Lower leg skin (tissue), 3 donors: ENCODE data around the gene LRIT1.

Source experiments
- POLR2A ChIP-seq, 2 donors: fragments of 450-650 bp; IDR thresholded peaks; one replicate each; pipeline ENCODE4 v1.6.1; 2016 to 2017; ENCODE audit warnings: antibody characterized with exemption in 2 of 2, mild to moderate bottlenecking in 1 of 2, moderate library complexity in 1 of 2
- TF ChIP-seq, protein P1 (sequence below), 3 donors: fragments of 450-650 bp; IDR thresholded peaks; one replicate each; pipeline ENCODE4 v1.5.1; 2016; ENCODE audit warnings: antibody characterized with exemption in 3 of 3, mild to moderate bottlenecking in 3 of 3, moderate library complexity in 2 of 3

DNA sequence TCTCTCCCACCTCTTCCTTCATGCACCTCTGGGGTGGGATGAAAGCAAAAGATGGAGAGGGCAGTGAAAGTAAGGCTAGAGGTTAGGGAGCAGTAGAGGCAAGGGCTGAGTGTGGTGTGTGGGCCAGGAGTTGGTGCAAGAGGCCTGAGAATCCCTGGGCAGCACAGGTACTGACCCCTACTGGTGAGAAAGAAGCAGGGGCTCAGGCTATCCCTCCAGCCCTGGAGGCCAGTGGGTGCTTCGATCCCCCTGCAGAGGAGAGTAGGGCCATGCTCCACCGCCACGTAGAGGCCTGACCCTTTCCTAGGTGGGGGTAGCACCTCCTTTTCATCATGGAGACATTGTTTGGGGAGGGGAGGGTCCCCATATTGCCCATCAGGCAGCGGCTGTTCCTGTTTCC, 37.2 kb downstream of the LRIT1 start:
- TF ChIP-seq, protein P1, sequence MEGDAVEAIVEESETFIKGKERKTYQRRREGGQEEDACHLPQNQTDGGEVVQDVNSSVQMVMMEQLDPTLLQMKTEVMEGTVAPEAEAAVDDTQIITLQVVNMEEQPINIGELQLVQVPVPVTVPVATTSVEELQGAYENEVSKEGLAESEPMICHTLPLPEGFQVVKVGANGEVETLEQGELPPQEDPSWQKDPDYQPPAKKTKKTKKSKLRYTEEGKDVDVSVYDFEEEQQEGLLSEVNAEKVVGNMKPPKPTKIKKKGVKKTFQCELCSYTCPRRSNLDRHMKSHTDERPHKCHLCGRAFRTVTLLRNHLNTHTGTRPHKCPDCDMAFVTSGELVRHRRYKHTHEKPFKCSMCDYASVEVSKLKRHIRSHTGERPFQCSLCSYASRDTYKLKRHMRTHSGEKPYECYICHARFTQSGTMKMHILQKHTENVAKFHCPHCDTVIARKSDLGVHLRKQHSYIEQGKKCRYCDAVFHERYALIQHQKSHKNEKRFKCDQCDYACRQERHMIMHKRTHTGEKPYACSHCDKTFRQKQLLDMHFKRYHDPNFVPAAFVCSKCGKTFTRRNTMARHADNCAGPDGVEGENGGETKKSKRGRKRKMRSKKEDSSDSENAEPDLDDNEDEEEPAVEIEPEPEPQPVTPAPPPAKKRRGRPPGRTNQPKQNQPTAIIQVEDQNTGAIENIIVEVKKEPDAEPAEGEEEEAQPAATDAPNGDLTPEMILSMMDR (IDR thresholded peaks at IDR 0.05) = no peak
- TF ChIP-seq POLR2A (IDR thresholded peaks at IDR 0.05) = no peak
